Gastroesophageal sphincter (tissue), 4 donors: ENCODE measurements around the gene MARCHF2. TPM values are rescaled to one million over a fixed set of nuclear protein-coding genes. Genes with fewer than 3 reads are reported as not detected.

Experiments
- ATAC-seq: fragments of 150-250 bp; one replicate; pipeline ENCODE4 v1.9.1; 2016; ENCODE audit warnings: mild to moderate bottlenecking, moderate library complexity
- H3K27ac ChIP-seq, 4 donors: fragments of 200-600 bp; sonication (generic) in 3 of 4; 1 replicate in 3 of 4; 2 replicates in 1 of 4; pipeline ENCODE4 v1.5.1; 2016 to 2019
- H3K27me3 ChIP-seq: fragments of 200-600 bp; sonication (generic); one replicate; pipeline ENCODE4 v1.5.1; 2019
- H3K36me3 ChIP-seq, 2 donors: fragments of 200-600 bp; sonication (generic); one replicate each; pipeline ENCODE4 v1.5.1; 2019; ENCODE audit warnings: control low read depth in 1 of 2
- H3K4me1 ChIP-seq, 3 donors: fragments of 200-600 bp; sonication (generic); 1 replicate in 2 of 3; 2 replicates in 1 of 3; pipeline ENCODE4 v1.5.1; 2016 to 2019; ENCODE audit warnings: control low read depth in 2 of 3
- H3K4me3 ChIP-seq, 2 donors: fragments of 200-600 bp; sonication (generic); one replicate each; pipeline ENCODE4 v1.5.1; 2019; ENCODE audit warnings: mild to moderate bottlenecking in 1 of 2, moderate library complexity in 1 of 2
- H3K9me3 ChIP-seq, 3 donors: fragments of 200-600 bp; sonication (generic); one replicate each; pipeline ENCODE4 v1.5.1; 2017 to 2019; ENCODE audit warnings: control low read depth in 2 of 3
- EP300 ChIP-seq: sonication (generic); formaldehyde crosslinking; IDR thresholded peaks from one replicate; pipeline ENCODE4 v1.6.1; 2017; ENCODE audit warnings: antibody characterized with exemption, mild to moderate bottlenecking
- POLR2A ChIP-seq, 2 donors: fragments of 450-650 bp; IDR thresholded peaks; one replicate each; pipeline ENCODE4 v1.6.1; 2017; ENCODE audit warnings: antibody characterized with exemption in 2 of 2, mild to moderate bottlenecking in 2 of 2, moderate library complexity in 1 of 2
- POLR2AphosphoS5 ChIP-seq: sonication (generic); formaldehyde crosslinking; IDR thresholded peaks from one replicate; pipeline ENCODE4 v1.6.1; 2017; ENCODE audit warnings: antibody characterized with exemption
- WGBS, 2 donors: methylation state at CpG; one replicate each; pipeline ENCODE4 v1.1.5; 2018; ENCODE audit warnings: low coverage in 1 of 2; 5-methylcytosine and 5-hydroxymethylcytosine counted together
- total RNA-seq, 4 donors: library from RNA; depleted of rRNA; stranded (reverse); fragments of >200 nt; gene quantifications; one replicate each; pipeline ENCODE4 v1.1.0, GENCODE V29; 2016
- TF ChIP-seq, protein P1 (sequence below), 4 experiments: fragments of 200-600 bp in 2 of 4; fragments of 450-650 bp in 2 of 4; sonication (generic) in 1 of 4; IDR thresholded peaks; one replicate each; pipeline ENCODE4 v1.5.1; 2017 to 2019; ENCODE audit warnings: antibody characterized with exemption in 4 of 4, mild to moderate bottlenecking in 2 of 4, moderate library complexity in 2 of 4

MARCHF2 gene, protein sequence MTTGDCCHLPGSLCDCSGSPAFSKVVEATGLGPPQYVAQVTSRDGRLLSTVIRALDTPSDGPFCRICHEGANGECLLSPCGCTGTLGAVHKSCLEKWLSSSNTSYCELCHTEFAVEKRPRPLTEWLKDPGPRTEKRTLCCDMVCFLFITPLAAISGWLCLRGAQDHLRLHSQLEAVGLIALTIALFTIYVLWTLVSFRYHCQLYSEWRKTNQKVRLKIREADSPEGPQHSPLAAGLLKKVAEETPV
- total RNA-seq = 100 to 1,000 TPM; 125 to 330 (median 237) TPM

DNA sequence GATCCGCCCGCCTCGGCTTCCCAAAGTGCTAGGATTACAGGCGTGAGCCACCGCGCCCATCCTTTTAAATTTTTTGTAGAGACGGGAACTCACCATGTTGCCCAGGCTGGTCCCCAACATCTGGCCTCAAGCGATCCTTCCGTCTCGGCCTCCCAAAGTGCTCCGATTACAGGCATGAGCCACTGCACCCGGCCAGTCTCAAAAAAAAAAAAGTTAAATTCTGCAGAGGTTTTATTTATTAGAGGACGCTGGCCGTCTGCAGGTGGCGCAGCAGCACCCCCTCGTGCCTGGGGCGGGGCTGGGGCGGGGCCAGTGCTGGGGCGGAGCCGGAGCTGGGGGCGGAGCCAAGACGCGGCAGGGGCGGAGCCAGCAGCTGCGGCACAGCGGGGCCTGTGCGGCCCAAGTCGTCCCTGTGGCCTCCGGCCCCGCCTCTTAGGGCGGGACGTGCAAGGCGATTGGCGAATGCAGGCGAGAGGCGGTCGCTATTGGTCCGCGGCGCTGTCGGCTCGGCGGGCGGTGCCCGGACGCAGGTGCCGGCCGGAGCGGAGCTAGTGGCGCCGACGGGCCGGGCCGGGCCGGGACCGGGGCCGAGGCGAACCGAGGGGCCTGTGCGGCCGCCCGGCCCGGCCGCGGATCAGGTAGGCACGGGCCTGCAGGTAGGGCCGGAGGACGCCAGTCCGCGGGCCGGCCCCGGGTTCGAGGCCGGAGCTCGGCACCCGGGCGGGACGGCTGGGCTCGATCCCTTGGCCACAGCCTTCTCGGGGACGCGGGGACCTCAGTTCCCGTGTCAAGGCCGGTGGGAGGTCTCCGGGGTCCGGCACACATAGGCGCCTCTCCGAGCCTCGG, at the start of gene MARCHF2:
TSS of gene MARCHF2 (plus strand) at position 523 of the 846 bp plus-strand sequence. CDS start 8,536 bp downstream, outside the sequence.
- no peaks in the 10 kb centered on the region for H3K36me3 ChIP-seq
- TF ChIP-seq, protein P1, sequence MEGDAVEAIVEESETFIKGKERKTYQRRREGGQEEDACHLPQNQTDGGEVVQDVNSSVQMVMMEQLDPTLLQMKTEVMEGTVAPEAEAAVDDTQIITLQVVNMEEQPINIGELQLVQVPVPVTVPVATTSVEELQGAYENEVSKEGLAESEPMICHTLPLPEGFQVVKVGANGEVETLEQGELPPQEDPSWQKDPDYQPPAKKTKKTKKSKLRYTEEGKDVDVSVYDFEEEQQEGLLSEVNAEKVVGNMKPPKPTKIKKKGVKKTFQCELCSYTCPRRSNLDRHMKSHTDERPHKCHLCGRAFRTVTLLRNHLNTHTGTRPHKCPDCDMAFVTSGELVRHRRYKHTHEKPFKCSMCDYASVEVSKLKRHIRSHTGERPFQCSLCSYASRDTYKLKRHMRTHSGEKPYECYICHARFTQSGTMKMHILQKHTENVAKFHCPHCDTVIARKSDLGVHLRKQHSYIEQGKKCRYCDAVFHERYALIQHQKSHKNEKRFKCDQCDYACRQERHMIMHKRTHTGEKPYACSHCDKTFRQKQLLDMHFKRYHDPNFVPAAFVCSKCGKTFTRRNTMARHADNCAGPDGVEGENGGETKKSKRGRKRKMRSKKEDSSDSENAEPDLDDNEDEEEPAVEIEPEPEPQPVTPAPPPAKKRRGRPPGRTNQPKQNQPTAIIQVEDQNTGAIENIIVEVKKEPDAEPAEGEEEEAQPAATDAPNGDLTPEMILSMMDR (IDR thresholded peaks at IDR 0.05) = peak in 3 of 4 experiments; percentile 48 to 86 (median 61)
- TF ChIP-seq POLR2AphosphoS5 (peak; percentile 50), EP300 (no peak), POLR2A (IDR thresholded peaks at IDR 0.05) (peak; percentile 68 to 85)
- no peaks in the 10 kb centered on the region for H3K27me3 ChIP-seq
- peak within 1 kb of the TSS; percentile 65 to 89 for H3K4me3 ChIP-seq
- peaks cover 0 to 51% (median 22%) of the 10 kb centered on the region in 3 donors for H3K4me1 ChIP-seq
- H3K27ac ChIP-seq = peak within 1 kb of the TSS; percentile 76 to 88 (median 88)
- WGBS, 2 donors = 48% methylated on average over 8 of the region's 89 CpGs; no CpG with 5 or more reads in 1 of the 2 donors
- H3K9me3 ChIP-seq = no peaks in the 10 kb centered on the region
- ATAC-seq = peak; percentile 100

DNA sequence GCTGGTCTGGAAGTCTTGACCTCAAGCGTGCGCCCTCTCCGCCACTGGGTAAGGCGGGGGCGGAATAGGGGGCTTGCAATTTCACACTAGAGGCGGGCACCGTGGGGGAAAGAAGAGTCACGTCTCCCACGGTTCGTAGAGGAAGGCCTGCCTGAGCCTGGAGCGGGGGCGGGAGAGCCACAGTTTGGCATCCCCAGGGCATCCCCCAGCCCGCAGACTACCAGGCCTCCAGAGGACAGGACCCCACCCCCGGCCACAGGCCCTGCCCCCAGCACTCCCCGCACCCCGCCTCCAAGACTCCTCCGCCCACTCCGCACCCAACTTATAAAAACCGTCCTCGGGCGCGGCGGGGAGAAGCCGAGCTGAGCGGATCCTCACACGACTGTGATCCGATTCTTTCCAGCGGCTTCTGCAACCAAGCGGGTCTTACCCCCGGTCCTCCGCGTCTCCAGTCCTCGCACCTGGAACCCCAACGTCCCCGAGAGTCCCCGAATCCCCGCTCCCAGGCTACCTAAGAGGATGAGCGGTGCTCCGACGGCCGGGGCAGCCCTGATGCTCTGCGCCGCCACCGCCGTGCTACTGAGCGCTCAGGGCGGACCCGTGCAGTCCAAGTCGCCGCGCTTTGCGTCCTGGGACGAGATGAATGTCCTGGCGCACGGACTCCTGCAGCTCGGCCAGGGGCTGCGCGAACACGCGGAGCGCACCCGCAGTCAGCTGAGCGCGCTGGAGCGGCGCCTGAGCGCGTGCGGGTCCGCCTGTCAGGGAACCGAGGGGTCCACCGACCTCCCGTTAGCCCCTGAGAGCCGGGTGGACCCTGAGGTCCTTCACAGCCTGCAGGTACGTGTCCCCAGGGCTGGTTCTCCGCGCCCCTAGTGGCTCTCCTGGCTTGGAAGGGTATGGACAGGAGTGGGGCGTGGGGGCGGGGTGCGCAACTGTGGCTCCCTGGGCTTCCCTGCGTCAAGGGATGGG, 49.0 kb upstream of the MARCHF2 start, which contains the start of gene ANGPTL4:
TSS of gene ANGPTL4 (plus strand) at position 353 of the 969 bp plus-strand sequence. CDS start at position 520, 167 bp downstream.
- WGBS, 2 donors = 0% methylated on average over 4 of the region's 81 CpGs; no CpG with 5 or more reads in 1 of the 2 donors
- ATAC-seq = peak; percentile 57
- no peaks in the 10 kb centered on the region for H3K9me3 ChIP-seq
- H3K27me3 ChIP-seq = no peaks in the 10 kb centered on the region
- peaks cover 0 to 74% (median 31%) of the 10 kb centered on the region in 3 donors for H3K4me1 ChIP-seq
- TF ChIP-seq POLR2AphosphoS5 = peak; percentile 43
- TF ChIP-seq, protein P1 (IDR thresholded peaks at IDR 0.05) = peak in 3 of 4 experiments; percentile 14 to 33 (median 27)
- TF ChIP-seq EP300 = no peak
- TF ChIP-seq POLR2A (IDR thresholded peaks at IDR 0.05) = peak; percentile 27 to 49
- H3K4me3 ChIP-seq = peak within 1 kb of the TSS; percentile 49 to 59
- no peaks in the 10 kb centered on the region for H3K36me3 ChIP-seq
- peak within 1 kb of the TSS; percentile 36 to 90 (median 82) for H3K27ac ChIP-seq

DNA sequence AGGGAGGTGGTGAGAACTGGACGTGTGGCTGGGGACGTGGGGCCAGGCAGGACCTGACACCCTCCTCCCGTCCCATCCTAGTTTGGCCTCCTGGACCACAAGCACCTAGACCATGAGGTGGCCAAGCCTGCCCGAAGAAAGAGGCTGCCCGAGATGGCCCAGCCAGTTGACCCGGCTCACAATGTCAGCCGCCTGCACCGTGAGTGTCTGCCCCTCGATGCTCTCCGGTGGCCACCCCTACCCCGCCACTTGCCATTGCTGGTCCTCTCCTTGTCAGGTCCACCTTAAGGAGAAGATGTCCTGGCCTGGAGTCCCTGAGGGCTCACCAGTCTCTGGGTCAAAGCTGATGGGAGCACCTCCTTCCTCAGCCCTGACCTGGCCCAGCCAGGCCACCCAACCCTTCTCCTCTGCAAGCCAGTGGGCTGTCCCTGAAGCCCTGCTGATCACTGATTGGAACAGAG, 47.0 kb upstream of the MARCHF2 start:
- no peaks in the 10 kb centered on the region for H3K27me3 ChIP-seq
- H3K4me3 ChIP-seq = no peak overlapping the region
- no peak for ATAC-seq
- H3K36me3 ChIP-seq = peaks cover 0 to 3% of the 10 kb centered on the region in 2 donors
- TF ChIP-seq, protein P1 (IDR thresholded peaks at IDR 0.05) = no peak
- TF ChIP-seq POLR2AphosphoS5 = no peak
- TF ChIP-seq EP300 = no peak
- no peak for TF ChIP-seq POLR2A (IDR thresholded peaks at IDR 0.05)
- no CpG with 5 or more reads among the region's 11 CpGs for WGBS, 2 donors
- peak overlapping the region in 2 of 4 donors; percentile 67 to 83 for H3K27ac ChIP-seq
- no peaks in the 10 kb centered on the region for H3K9me3 ChIP-seq
- peaks cover 0 to 71% (median 31%) of the 10 kb centered on the region in 3 donors for H3K4me1 ChIP-seq

DNA sequence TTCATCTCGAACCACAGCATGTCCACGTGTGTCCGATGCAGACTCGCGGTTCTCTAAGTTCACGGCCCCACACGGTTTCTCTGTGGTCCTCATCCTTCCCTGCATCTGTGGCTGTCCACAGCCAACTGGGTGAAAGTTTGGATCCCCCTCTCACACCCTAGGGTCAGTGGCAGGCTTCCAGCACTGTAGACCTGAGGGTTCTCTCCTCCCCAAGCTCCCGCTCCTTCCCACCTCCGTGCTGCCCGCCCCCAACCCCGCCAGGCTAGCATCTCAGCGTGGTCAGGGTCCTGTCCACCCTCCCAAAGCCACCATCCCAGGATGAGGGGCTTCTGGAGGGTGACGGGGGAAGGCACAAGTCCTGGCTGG, 46.2 kb upstream of the MARCHF2 start:
- no peaks in the 10 kb centered on the region for H3K27me3 ChIP-seq
- 85% methylated on average over 5 of the region's 13 CpGs; no CpG with 5 or more reads in 1 of the 2 donors for WGBS, 2 donors
- H3K4me1 ChIP-seq = peaks cover 0 to 64% (median 28%) of the 10 kb centered on the region in 3 donors
- peak overlapping the region in 2 of 4 donors; percentile 67 to 83 for H3K27ac ChIP-seq
- TF ChIP-seq EP300 (no peak), POLR2AphosphoS5 (no peak), POLR2A (IDR thresholded peaks at IDR 0.05) (no peak)
- TF ChIP-seq, protein P1 (IDR thresholded peaks at IDR 0.05) = no peak
- peak; percentile 1 for ATAC-seq
- H3K4me3 ChIP-seq = peak overlapping the region in 1 of 2 donors; percentile 26
- no peaks in the 10 kb centered on the region for H3K9me3 ChIP-seq
- peaks cover 0 to 7% of the 10 kb centered on the region in 2 donors for H3K36me3 ChIP-seq
